Activated naive CD8-positive, alpha-beta T cell treated with anti-CD3 and anti-CD28 coated beads for 36 hours (primary cell): ENCODE measurements around the gene SCYGR1. TPM values are rescaled to one million over a fixed set of nuclear protein-coding genes. Genes with fewer than 3 reads are reported as not detected.
A peak's percentile ranks its signal among the peaks of the same experiment; 100 is the strongest.
"Not testable (repeated sequence)": the region's sequence is repeated elsewhere in the genome, so short reads cannot be mapped to it uniquely, and the experiment has no call there.

ENCODE experiments used
- DNase-seq: peaks from one replicate; pipeline ENCODE4 v3.0.0; 2021
- H3K27ac Mint-ChIP-seq: one replicate; pipeline ENCODE4 v1.8.0; 2022; ENCODE audit warnings: mild to moderate bottlenecking, moderate library complexity, mixed read lengths
- H3K27me3 Mint-ChIP-seq: one replicate; pipeline ENCODE4 v1.8.0; 2022; ENCODE audit warnings: mild to moderate bottlenecking, mixed read lengths
- H3K36me3 Mint-ChIP-seq: one replicate; pipeline ENCODE4 v1.8.0; 2021; ENCODE audit warnings: mild to moderate bottlenecking, mixed read lengths
- H3K4me1 Mint-ChIP-seq: one replicate; pipeline ENCODE4 v1.8.0; 2021; ENCODE audit warnings: mixed read lengths
- H3K4me3 Mint-ChIP-seq: one replicate; pipeline ENCODE4 v1.8.0; 2022; ENCODE audit warnings: mild to moderate bottlenecking, moderate library complexity, mixed read lengths
- H3K9me3 Mint-ChIP-seq: one replicate; pipeline ENCODE4 v1.8.0; 2022; ENCODE audit warnings: mixed read lengths
- total RNA-seq, 2 experiments: library from RNA; stranded (reverse); gene quantifications; one replicate each; pipeline ENCODE4 v1.2.3, GENCODE V29; 2021

Gene SCYGR1
- total RNA-seq, 2 experiments from 2014 or later, result not detected

DNA sequence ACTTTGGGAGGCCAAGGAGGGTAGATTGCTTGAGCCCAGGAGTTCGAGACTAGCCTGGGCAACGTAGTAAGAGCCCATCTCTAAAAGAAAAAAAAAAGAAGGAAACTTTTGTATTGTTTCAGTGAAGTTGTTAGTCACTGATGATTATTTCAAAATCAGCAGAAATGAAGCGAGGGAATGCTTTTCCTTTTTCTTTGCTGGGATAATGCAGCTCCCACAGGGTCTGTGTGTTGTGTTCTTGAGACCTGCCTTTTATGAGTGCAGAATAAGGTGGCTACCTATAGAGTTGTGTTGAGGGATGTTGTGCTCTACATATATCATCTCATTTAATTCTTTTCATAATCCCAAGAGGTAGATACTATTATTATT is 20.3 kb downstream of the SCYGR1 start:
- H3K27me3 Mint-ChIP-seq, result no peaks in the 10 kb centered on the region
- peaks cover 5% of the 10 kb centered on the region for H3K4me1 Mint-ChIP-seq
- DNase-seq, result no peak
- no peak overlapping the region for H3K27ac Mint-ChIP-seq
- H3K4me3 Mint-ChIP-seq, result no peak overlapping the region
- H3K9me3 Mint-ChIP-seq, result no peaks in the 10 kb centered on the region
- H3K36me3 Mint-ChIP-seq, result no peaks in the 10 kb centered on the region

DNA sequence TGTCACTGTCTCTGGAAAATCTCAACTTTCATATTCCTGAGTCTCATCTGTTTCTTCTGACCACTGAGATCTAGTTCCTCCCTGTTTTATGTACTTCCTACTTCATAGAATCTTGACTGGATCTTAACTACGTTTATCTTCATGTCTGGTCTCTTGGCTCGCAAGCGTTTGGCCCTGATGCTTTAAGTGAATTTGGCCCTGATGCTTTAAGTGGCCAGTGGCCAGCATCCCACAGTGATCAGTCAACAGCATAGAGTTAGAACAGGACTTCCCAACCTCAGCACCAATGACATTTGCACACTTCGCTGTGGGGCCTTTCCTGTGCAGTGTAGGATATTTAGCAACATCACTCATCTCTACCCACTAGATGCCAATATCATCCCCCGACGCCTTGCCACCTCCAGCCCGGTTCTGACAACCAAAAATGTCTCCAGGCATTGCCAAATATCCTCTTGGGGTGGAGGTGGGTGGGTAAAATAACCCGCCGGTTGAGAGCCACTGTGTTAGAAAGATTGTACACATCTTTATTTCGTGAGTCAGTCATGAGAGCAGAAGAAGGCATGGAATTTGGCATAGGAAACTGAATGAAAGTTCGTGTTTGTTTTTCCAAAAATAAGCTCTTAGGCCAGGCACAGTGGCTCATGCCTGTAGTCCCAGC is 20.9 kb downstream of the SCYGR1 start:
- DNase-seq, result no peak
- H3K36me3 Mint-ChIP-seq, result no peaks in the 10 kb centered on the region
- no peak overlapping the region for H3K4me3 Mint-ChIP-seq
- H3K27ac Mint-ChIP-seq, result no peak overlapping the region
- no peaks in the 10 kb centered on the region for H3K9me3 Mint-ChIP-seq
- H3K4me1 Mint-ChIP-seq, result peaks cover 5% of the 10 kb centered on the region
- H3K27me3 Mint-ChIP-seq, result no peaks in the 10 kb centered on the region

DNA sequence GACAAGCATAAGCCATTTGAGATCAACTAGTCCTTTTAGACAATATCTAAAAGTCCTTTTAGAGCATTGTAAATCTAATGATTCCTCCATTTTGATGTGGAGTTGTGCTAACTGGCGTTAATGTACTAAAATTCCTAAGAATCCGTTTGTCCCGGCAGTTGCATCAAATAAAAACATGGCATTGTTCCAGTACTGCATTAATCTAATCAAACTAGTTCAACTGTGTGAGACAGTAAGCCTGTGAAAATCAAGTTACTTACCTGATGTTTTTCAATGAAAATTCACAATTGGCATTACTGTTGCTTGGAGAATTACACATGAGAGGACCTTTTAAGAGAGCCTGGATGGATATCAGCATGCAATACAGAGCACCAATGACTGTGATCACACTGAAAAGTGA is 21.9 kb downstream of the SCYGR1 start:
- no peaks in the 10 kb centered on the region for H3K27me3 Mint-ChIP-seq
- no peak overlapping the region for H3K4me3 Mint-ChIP-seq
- no peaks in the 10 kb centered on the region for H3K9me3 Mint-ChIP-seq
- H3K27ac Mint-ChIP-seq, result no peak overlapping the region
- DNase-seq, result no peak
- H3K4me1 Mint-ChIP-seq, result peaks cover 5% of the 10 kb centered on the region
- no peaks in the 10 kb centered on the region for H3K36me3 Mint-ChIP-seq

DNA sequence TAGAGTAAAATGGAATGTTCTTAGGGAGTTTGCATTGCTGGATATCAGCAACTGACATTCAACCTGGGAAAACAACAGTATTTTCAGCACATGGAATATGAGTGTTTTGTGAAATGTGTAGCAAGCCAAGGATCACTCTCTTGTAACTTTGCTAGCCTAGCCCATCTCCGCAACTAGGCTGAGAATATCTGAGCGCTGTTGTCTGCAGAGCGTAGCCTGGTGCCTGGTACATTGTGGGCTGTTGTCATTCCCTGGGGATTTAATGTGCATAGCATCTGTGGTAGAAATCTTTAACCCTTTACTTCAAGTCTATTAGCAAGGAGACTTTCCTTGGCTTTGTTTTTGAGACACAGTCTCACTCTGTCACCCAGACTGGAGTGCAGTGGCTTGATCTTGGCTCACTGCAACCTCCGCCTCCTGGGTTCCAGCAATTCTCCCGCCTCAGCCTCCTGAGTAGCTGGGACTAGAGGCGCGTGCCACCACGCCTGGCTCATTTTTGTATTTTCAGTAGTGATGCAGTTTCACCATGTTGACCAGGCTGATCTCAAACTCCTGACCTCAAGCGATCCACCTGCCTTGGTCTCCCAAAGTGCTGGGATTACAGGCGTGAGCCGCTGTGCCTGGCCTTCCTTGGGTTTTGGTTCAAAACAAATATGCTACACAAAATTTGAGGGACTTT is 23.0 kb downstream of the SCYGR1 start:
- not testable (repeated sequence) for H3K9me3 Mint-ChIP-seq, H3K4me3 Mint-ChIP-seq, DNase-seq, H3K27ac Mint-ChIP-seq, H3K4me1 Mint-ChIP-seq, H3K27me3 Mint-ChIP-seq, H3K36me3 Mint-ChIP-seq

DNA sequence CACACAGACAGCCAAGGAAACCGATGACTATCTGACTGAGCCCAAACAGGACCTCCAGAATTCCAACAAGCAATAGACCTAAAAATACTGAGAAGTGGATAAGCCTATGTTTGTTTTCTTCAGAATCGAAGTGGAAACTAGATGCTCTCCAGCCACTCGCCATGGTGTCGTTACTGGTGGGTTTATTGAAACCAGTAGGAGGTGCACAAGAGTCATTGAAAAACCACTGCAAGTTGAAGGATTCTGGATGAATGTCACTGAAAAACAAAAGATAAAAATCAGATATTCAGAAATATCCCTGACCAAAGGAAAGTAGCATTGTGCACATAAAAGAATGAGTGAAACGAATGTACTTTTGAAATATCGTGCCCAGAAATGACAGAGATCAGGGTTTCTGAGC is 24.0 kb downstream of the SCYGR1 start:
- Mint-ChIP-seq H3K36me3 (no peaks in the 10 kb centered on the region), H3K27ac (no peak overlapping the region), H3K4me3 (no peak overlapping the region), H3K27me3 (no peaks in the 10 kb centered on the region), H3K9me3 (no peaks in the 10 kb centered on the region), H3K4me1 (peaks cover 5% of the 10 kb centered on the region)
- DNase-seq, result no peak

DNA sequence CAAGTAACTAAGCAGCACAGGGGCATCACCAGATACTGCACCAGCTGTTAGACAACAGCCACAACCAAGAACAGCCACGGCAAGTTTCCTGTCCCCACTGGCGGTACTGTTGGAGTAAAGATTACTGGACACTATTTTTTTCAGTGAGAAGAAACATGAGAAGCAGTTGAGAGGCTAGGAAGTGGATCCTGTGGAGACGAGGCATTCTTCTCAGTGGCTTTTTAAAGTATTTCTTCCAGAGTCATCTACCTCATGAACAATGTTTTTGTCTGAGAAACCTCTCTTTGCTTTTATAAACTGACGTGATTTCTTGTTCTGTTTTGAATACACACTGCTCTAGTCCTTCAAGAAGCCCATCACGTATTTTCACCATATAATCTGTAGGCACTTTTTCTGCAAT is 27.4 kb downstream of the SCYGR1 start:
- Mint-ChIP-seq H3K4me1 (no peaks in the 10 kb centered on the region), H3K36me3 (no peaks in the 10 kb centered on the region), H3K27me3 (no peaks in the 10 kb centered on the region), H3K27ac (no peak overlapping the region), H3K4me3 (no peak overlapping the region), H3K9me3 (no peaks in the 10 kb centered on the region)
- no peak for DNase-seq

DNA sequence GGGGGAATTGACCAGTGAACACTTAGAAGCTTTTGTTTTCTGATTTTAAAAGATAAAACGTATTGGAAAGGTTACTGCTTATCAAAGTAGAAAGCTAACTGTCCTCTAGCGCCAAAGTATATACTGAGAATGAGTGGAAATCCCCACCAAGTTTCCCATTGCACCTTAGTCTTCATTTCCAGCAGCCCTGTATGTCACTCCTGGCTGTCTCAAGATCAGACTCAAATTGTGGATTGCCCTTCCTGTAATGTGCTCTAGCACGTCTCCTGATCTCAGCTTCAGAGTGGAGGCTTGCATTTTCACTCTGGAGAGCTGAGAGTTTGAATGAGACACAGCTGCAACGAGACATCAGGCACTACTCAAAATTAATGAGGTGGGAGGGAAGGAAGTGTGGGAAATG is 36.1 kb downstream of the SCYGR1 start:
- no peaks in the 10 kb centered on the region for H3K9me3 Mint-ChIP-seq
- peak; percentile 6 for DNase-seq
- peaks cover 15% of the 10 kb centered on the region for H3K4me1 Mint-ChIP-seq
- H3K36me3 Mint-ChIP-seq, result peaks cover 8% of the 10 kb centered on the region
- peak overlapping the region; percentile 5 for H3K4me3 Mint-ChIP-seq
- H3K27ac Mint-ChIP-seq, result peak overlapping the region; percentile 69
- no peaks in the 10 kb centered on the region for H3K27me3 Mint-ChIP-seq

DNA sequence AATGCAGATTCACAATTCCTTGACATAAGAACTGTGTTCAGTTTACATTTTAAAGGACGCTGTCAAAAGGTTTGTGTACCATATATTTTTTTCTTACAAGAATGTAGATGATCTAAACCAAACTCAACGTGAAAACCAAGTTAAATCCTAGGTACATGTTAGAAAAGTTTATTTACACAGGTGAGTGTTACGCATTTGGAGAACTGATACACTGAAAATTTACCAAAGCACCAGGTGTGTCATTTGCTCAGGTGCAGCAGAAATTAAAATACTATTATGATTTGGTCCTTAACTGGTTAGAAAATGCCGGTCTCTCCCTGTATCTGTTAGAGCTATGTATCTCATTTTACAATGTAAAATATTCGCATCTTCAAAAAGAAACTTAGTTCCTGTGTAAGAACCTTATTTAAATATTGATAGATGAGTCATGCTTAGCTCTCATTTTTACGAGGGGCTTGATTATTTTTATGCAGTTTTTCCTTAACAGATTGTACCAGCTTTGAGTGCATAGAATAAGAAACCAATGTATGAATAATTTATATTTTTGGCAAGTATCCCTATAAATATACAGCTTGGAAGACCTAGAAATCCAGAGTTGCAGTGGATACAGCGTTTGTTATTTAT is 37.6 kb downstream of the SCYGR1 start:
- H3K36me3 Mint-ChIP-seq, result peaks cover 11% of the 10 kb centered on the region
- H3K4me3 Mint-ChIP-seq, result no peak overlapping the region
- H3K27me3 Mint-ChIP-seq, result no peaks in the 10 kb centered on the region
- DNase-seq, result no peak
- peaks cover 15% of the 10 kb centered on the region for H3K4me1 Mint-ChIP-seq
- no peaks in the 10 kb centered on the region for H3K9me3 Mint-ChIP-seq
- no peak overlapping the region for H3K27ac Mint-ChIP-seq

DNA sequence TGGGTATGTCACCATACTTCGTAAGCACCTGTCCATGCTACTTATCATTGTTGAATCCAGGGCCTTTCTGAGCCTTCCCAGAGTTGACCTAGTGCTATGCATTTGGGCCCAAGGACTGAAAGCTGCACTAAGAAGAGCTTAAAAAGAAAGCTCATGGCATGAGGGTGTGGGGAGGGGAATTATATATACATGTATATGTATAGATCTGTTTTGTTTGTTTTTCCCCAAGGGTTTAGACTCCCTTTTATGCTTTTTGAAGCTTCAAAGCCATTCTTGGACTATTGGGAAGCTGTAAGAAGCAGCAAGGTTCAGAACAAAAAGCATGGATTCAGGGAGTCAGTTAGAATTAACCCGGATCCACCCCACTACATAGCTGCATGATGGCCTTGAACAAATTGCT is 39.4 kb downstream of the SCYGR1 start:
- peaks cover 11% of the 10 kb centered on the region for H3K36me3 Mint-ChIP-seq
- DNase-seq, result no peak
- no peak overlapping the region for H3K4me3 Mint-ChIP-seq
- H3K4me1 Mint-ChIP-seq, result peaks cover 15% of the 10 kb centered on the region
- H3K27me3 Mint-ChIP-seq, result no peaks in the 10 kb centered on the region
- no peaks in the 10 kb centered on the region for H3K9me3 Mint-ChIP-seq
- no peak overlapping the region for H3K27ac Mint-ChIP-seq

DNA sequence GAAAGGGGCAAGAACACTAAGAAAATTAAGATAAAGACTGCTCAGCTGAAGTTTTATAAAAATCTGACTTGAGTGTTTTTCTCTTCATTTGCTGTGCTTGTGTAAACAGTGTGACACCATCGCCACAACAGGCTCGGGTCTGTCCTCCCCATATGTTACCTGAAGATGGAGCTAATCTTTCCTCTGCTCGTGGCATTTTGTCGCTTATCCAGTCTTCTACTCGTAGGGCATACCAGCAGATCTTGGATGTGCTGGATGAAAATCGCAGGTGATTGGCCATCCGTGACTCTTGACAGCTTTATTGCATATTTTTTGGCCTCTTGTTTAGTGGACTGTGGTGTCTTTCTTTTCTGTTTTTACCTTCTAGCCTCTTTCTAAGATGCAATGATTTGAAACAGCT is 40.6 kb downstream of the SCYGR1 start:
- H3K27ac Mint-ChIP-seq, result no peak overlapping the region
- no peak overlapping the region for H3K4me3 Mint-ChIP-seq
- no peaks in the 10 kb centered on the region for H3K27me3 Mint-ChIP-seq
- H3K4me1 Mint-ChIP-seq, result peaks cover 13% of the 10 kb centered on the region
- no peaks in the 10 kb centered on the region for H3K9me3 Mint-ChIP-seq
- DNase-seq, result no peak
- peaks cover 10% of the 10 kb centered on the region for H3K36me3 Mint-ChIP-seq

DNA sequence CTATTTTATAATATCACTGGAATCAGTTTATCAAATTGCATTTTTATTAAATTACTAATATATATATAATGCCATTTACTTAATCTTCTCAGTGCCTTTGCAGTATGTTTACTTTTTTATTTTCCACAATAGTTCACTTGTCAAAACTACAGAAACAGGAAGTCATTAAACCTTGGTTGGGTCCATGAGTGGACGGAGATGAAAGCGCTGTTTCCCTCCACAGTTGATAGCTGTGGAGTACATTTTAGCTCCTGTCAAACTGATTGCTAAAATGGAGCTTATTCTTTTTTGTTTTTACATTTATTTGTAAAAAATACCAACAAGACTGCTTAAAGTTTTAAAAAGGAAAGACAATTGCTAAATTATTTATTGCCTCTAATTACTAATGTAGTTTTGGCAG is 43.5 kb downstream of the SCYGR1 start:
- Mint-ChIP-seq H3K27me3 (no peaks in the 10 kb centered on the region), H3K4me1 (peaks cover 2% of the 10 kb centered on the region), H3K36me3 (peaks cover 8% of the 10 kb centered on the region), H3K27ac (no peak overlapping the region), H3K4me3 (no peak overlapping the region), H3K9me3 (no peaks in the 10 kb centered on the region)
- no peak for DNase-seq

DNA sequence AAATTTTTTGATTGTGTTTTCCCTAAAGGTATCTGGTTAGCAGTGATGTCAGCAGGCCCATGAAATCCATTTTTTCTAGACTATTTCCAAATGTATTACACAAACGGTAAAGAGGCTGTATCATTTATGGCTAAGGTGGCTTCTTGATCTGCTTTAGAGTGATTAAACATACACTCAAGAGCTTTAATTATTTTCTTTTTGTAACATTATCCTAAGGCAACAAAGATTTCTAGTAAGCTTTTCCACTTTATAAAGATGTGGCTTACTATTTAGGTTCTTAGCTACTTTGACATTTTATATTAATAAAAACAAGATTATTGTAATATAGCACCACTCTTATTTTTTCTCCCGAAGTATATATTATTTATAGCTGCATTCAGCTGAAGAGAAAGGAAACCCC is 46.2 kb downstream of the SCYGR1 start:
- H3K27ac Mint-ChIP-seq, result no peak overlapping the region
- H3K9me3 Mint-ChIP-seq, result no peaks in the 10 kb centered on the region
- no peak overlapping the region for H3K4me3 Mint-ChIP-seq
- H3K27me3 Mint-ChIP-seq, result no peaks in the 10 kb centered on the region
- peaks cover 3% of the 10 kb centered on the region for H3K4me1 Mint-ChIP-seq
- DNase-seq, result no peak
- peaks cover 9% of the 10 kb centered on the region for H3K36me3 Mint-ChIP-seq

DNA sequence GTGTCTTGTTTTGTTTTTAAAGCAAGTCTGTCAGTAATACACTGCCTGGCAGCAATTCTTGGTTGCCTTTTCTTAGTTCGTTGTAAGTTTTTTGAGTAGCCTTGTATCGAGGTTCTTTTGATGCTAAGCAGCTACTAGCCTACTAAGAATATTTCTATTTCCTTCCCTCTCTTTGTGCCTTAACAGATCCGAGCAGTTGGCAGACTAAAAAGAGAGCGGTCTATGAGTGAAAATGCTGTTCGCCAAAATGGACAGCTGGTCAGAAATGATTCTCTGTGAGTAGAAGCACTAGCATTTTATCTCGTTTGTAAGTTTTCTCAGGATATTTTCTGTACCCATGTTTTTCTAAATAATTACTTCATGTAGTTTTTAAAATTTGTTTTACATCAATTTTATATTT is 47.6 kb downstream of the SCYGR1 start:
- no peak for DNase-seq
- Mint-ChIP-seq H3K9me3 (no peaks in the 10 kb centered on the region), H3K27ac (no peak overlapping the region), H3K36me3 (peaks cover 18% of the 10 kb centered on the region), H3K4me1 (peaks cover 5% of the 10 kb centered on the region), H3K27me3 (no peaks in the 10 kb centered on the region), H3K4me3 (no peak overlapping the region)

DNA sequence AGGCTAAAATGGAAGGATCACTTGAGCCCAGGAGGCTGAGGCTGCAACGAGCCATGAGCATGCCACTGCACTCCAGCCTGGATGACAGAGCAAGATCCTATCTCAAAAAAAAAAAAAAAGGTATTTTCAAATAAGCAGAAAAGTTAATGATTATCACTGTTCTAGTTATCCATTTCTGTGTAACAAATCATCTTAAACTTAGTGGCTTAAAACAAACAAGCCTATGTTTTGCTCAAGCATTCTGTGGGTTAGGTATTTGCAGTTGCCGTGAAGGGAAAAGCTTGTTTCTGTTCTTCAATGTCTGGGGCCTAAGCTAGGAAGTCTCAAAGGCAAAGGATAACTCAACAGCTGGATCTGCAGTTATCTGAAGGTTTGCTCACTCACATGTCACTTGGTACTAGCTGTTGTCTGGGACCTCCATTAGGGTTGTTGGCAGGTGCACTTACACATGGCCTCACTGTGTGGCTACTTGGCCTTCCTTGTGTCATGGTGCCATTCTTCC is 48.6 kb downstream of the SCYGR1 start:
- Mint-ChIP-seq H3K36me3 (peaks cover 26% of the 10 kb centered on the region), H3K4me1 (peaks cover 5% of the 10 kb centered on the region), H3K4me3 (no peak overlapping the region), H3K27me3 (no peaks in the 10 kb centered on the region), H3K9me3 (no peaks in the 10 kb centered on the region), H3K27ac (no peak overlapping the region)
- DNase-seq, result no peak
